ENCODE data around the gene ERCC6L2. TPM values are rescaled to one million over a fixed set of nuclear protein-coding genes. Genes with fewer than 3 reads are reported as not detected.
A peak's percentile ranks its signal among the peaks of the same experiment; 100 is the strongest.

ERCC6L2 gene
- total RNA-seq, 2 donors from 2014 or later: 39.4 to 43.5 TPM

- ATAC-seq (no peak), DNase-seq (no peak)
- intact Hi-C loops (cut with DNase I, micrococcal nuclease): no loop called here
Observed at GRCh38 chr9:96008502-96009222, 133.2 kb downstream of the ERCC6L2 start.

GRCh38 chr9:96009223-96009602, 133.7 kb downstream of the ERCC6L2 start:
- DNase-seq (no peak), ATAC-seq (no peak)
- intact Hi-C loops (cut with DNase I, micrococcal nuclease): no loop called here

- peak; percentile 21 for ATAC-seq
- intact Hi-C loops (cut with DNase I, micrococcal nuclease): loop anchor here in 1 of 2 donors (10.0 kb wide), 1 partner anchor 285 kb away; no protein-coding TSS in a partner anchor
- no peak for DNase-seq
Observed at GRCh38 chr9:96009690-96010472, 134.4 kb downstream of the ERCC6L2 start.

GRCh38 chr9:96014078-96014477, 138.6 kb downstream of the ERCC6L2 start:
- DNase-seq: no peak
- ATAC-seq: no peak
- intact Hi-C loops (cut with DNase I, micrococcal nuclease): loop anchor here in 1 of 2 donors (10.0 kb wide), 1 partner anchor 289 kb away; no protein-coding TSS in a partner anchor

- ATAC-seq (no peak), DNase-seq (no peak)
- intact Hi-C loops (cut with DNase I, micrococcal nuclease): loop anchor here in 1 of 2 donors (10.0 kb wide), 1 partner anchor 291 kb away; no protein-coding TSS in a partner anchor
Observed at GRCh38 chr9:96015876-96016686, 140.6 kb downstream of the ERCC6L2 start.

All from left colon (tissue), 2 donors.